ENCODE measurements around the gene SMDT1. TPM values are rescaled to one million over a fixed set of nuclear protein-coding genes. Genes with fewer than 3 reads are reported as not detected.
"Not testable (repeated sequence)": the region's sequence is repeated elsewhere in the genome, so short reads cannot be mapped to it uniquely, and the experiment has no call there.

The SMDT1 gene
- polyA plus RNA-seq, 2 of the 4 experiments (the other 2 are of a cell fraction), result 25.3 to 27.1 TPM

- no peak for TF ChIP-seq ELK1 (IDR thresholded peaks at IDR 0.05; ENCODE audit: low read depth, low read length)
- TF ChIP-seq FOSB (CRISPR knock-in tag; IDR thresholded peaks at IDR 0.05), result no peak
- no peak for TF ChIP-seq JUNB (IDR thresholded peaks at IDR 0.05)
- TF ChIP-seq MAFK (IDR thresholded peaks at IDR 0.05; ENCODE audit: partially characterized antibody), result no peak
- TF ChIP-seq NR3C1 (IDR thresholded peaks at IDR 0.05), result no peak
- TF ChIP-seq POLR2AphosphoS2 (conservative IDR thresholded peaks at IDR 0.05; ENCODE audit: low read length), result no peak
- no peak for TF ChIP-seq GATA3 (IDR thresholded peaks at IDR 0.05; ENCODE audit: borderline replicate concordance)
- TF ChIP-seq KDM5A (IDR thresholded peaks at IDR 0.05), result no peak
- TF ChIP-seq ZSCAN20 (CRISPR knock-in tag; IDR thresholded peaks at IDR 0.05), result no peak
These were observed 11.2 kb upstream of the SMDT1 start (continued) for GRCh38 chr22:42068291-42068690.

GRCh38 chr22:42069801-42070516 lies 9.5 kb upstream of the SMDT1 start:
- no peak; a peak in 4 of 6 replicates for ATAC-seq
- POLR2A ChIA-PET, result no interaction called here
- WGBS (ENCODE audit: missing lambda C conversion rate), result 67% methylated on average over 10 of the region's 19 CpGs

DNA sequence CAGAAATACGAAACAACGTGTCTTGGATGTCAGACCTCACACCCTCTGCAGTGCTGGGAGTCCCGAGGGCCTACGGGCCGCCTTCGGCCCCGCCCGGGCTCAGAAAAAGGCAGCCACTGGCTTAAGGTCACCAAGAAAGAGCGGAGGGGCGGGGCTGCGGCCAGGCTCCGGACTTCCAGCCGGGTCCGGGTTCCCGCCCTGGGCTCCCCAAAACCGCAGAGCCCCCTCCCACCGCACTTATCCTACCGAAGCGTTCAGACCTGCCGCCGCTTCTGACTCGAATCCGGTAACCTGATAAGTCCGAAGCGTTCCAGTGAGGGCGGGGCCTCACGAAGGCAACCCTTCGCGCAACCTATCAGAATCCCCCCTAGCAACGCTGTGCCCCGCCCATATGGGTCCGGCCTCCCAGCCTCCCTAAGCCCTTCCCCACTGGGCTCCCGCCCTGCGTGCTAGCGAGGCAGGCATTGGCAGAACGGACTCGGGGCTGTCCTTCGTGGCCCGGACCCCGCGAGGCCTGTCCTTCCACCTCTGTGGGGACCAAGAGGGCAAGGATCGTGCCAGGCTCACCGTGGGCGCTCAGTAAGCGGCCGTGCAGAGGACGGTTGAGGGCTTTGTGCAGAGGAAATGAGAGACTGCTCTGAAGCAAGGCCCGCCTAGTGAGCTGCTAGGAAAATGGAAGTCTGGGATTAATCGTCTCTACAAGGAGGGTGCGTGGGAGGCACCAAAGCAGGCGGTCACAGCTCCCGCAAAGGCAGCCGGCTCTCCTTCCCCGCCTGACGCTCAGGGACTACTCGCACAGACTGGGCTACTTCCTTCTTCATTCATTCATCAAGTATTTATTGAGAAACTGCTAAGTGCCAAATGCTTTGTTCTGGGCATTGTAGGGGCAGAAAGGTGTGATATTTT lies 8.7 kb upstream of the SMDT1 start, which contains the start of gene NAGA:
Gene NAGA (minus strand): TSS at position 296 of the 906 bp plus-strand sequence. CDS start 515 bp downstream, outside the sequence.
- Histone ChIP-seq H3K4me2 (peak within 1 kb of the TSS; percentile 94), H3K27ac (peak within 1 kb of the TSS; percentile 68 to 84), H3K9me3 (peaks cover 5% of the 10 kb centered on the region; the same call in 1 of the 3 replicates), H3K4me3 (peak within 1 kb of the TSS; percentile 47), H3K4me1 (peaks cover 6% of the 10 kb centered on the region; the same call in 1 of the 3 replicates)
- TF ChIP-seq RNF2 (IDR thresholded peaks at IDR 0.05; ENCODE audit: borderline replicate concordance, low read depth) (no peak), HOXB13 (CRISPR knock-in tag; IDR thresholded peaks at IDR 0.05; ENCODE audit: low read depth) (peak; percentile 87), RARB (CRISPR knock-in tag; IDR thresholded peaks at IDR 0.05) (no peak), PHF8 (IDR thresholded peaks at IDR 0.05; ENCODE audit: borderline replicate concordance, low read depth) (peak; percentile 30; the same call in 1 of the 2 replicates), ZSCAN20 (CRISPR knock-in tag; IDR thresholded peaks at IDR 0.05) (no peak), E2F6 (IDR thresholded peaks at IDR 0.05; ENCODE audit: borderline replicate concordance, low read depth) (peak; percentile 93), MAX (IDR thresholded peaks at IDR 0.05) (peak; percentile 92), HOXB5 (CRISPR knock-in tag; IDR thresholded peaks at IDR 0.05) (peak; percentile 60; the same call in 1 of the 2 replicates), POLR2A (IDR thresholded peaks at IDR 0.05; ENCODE audit: low read length) (peak; percentile 72), CBX8 (IDR thresholded peaks at IDR 0.05) (no peak)
- FAIRE-seq, result no peak
- ATAC-seq, result peak; percentile 96 to 99
- ChIA-PET POLR2A (interaction anchor here (0.6 to 0.9 kb wide), 2 partner anchors 9 to 20 kb away, joined by 3 read pairs; partner anchors contain the start of genes NDUFA6 and SMDT1), CTCF (no interaction called here)
- 6% methylated on average over 20 of the region's 56 CpGs for WGBS (ENCODE audit: missing lambda C conversion rate)
- peak; percentile 91 to 92 for DNase-seq (ENCODE audit: low read depth in 1 of 2, low spot score in 1 of 2)

More at GRCh38 chr22:42069801-42070516, 9.5 kb upstream of the SMDT1 start:
- Histone ChIP-seq H3K4me3 (peak overlapping the region; percentile 47), H3K9me3 (no peaks in the 10 kb centered on the region), H3K27ac (peak overlapping the region; percentile 68 to 84; a peak in 5 of 6 replicates), H3K4me1 (peaks cover 6% of the 10 kb centered on the region; the same call in 1 of the 3 replicates), H3K4me2 (peak overlapping the region; percentile 94)
- no peak for FAIRE-seq
- no peak for DNase-seq (ENCODE audit: low read depth in 1 of 2, low spot score in 1 of 2)
- CTCF ChIA-PET, result interaction anchor here (1.3 kb wide), 1 partner anchor 375 kb away, joined by 3 read pairs; no protein-coding TSS in a partner anchor
- TF ChIP-seq CBX2 (IDR thresholded peaks at IDR 0.05; ENCODE audit: borderline replicate concordance, low read depth), result no peak
- no peak for TF ChIP-seq FOSB (CRISPR knock-in tag; IDR thresholded peaks at IDR 0.05)
- TF ChIP-seq RFX5 (IDR thresholded peaks at IDR 0.05), result no peak
- TF ChIP-seq MYC (IDR thresholded peaks at IDR 0.05; ENCODE audit: borderline replicate concordance, low read length), result no peak
- no peak for TF ChIP-seq EHF (CRISPR knock-in tag; IDR thresholded peaks at IDR 0.05)
- no peak for TF ChIP-seq SREBF2 (IDR thresholded peaks at IDR 0.05)
- no peak for TF ChIP-seq TFCP2L1 (CRISPR knock-in tag; IDR thresholded peaks at IDR 0.05)
- TF ChIP-seq POLR2A (IDR thresholded peaks at IDR 0.05; ENCODE audit: low read length), result no peak

GRCh38 chr22:42071508-42071907 lies 8.0 kb upstream of the SMDT1 start:
- WGBS (ENCODE audit: missing lambda C conversion rate), result 73% methylated on average over 7 of the region's 7 CpGs
- POLR2A ChIA-PET, result interaction anchor here (0.6 to 0.9 kb wide), 2 partner anchors 8 to 19 kb away, joined by 3 read pairs; partner anchors contain the start of genes NDUFA6 and SMDT1
- FAIRE-seq; CTCF ChIA-PET; H3K27ac ChIP-seq; H3K4me1 ChIP-seq; ATAC-seq; H3K4me3 ChIP-seq; H3K9me3 ChIP-seq; DNase-seq (ENCODE audit: low read depth in 1 of 2, low spot score in 1 of 2): not testable (repeated sequence)
- peak overlapping the region; percentile 94 for H3K4me2 ChIP-seq
